Neural crest cell (in vitro differentiated cells): ENCODE measurements around the gene MXI1. TPM values are rescaled to one million over a fixed set of nuclear protein-coding genes. Genes with fewer than 3 reads are reported as not detected.

Source experiments
- DNase-seq: peaks from one replicate; pipeline ENCODE4 v3.0.0; 2021; ENCODE audit warnings: low read depth, mixed read lengths, low spot score
- H3K27ac Mint-ChIP-seq: one replicate; pipeline ENCODE4 v1.8.0; 2021; ENCODE audit warnings: mild to moderate bottlenecking, mixed read lengths; ENCODE audit not compliant: unreplicated experiment
- H3K27me3 Mint-ChIP-seq: 2 replicates; pipeline ENCODE4 v1.8.0; 2021; ENCODE audit warnings: low read depth, mild to moderate bottlenecking, mixed read lengths
- H3K36me3 Mint-ChIP-seq: 2 replicates; pipeline ENCODE4 v1.8.0; 2021; ENCODE audit warnings: low read depth, mild to moderate bottlenecking, mixed read lengths
- H3K4me1 Mint-ChIP-seq: 2 replicates; pipeline ENCODE4 v1.8.0; 2021; ENCODE audit warnings: mixed read lengths
- H3K4me3 Mint-ChIP-seq: one replicate; pipeline ENCODE4 v1.8.0; 2021; ENCODE audit warnings: mild to moderate bottlenecking, mixed read lengths
- H3K9me3 Mint-ChIP-seq: 2 replicates; pipeline ENCODE4 v1.8.0; 2021; ENCODE audit warnings: mixed read lengths
- CTCF ChIP-seq: fragments of 200-600 bp; sonication (generic); conservative IDR thresholded peaks from 2 replicates; pipeline ENCODE4 v1.5.0; 2021; ENCODE audit warnings: antibody characterized with exemption, mild to moderate bottlenecking
- total RNA-seq: library from RNA; stranded (reverse); gene quantifications from 2 replicates; pipeline ENCODE4 v1.2.1, GENCODE V29; 2021

The MXI1 gene
- total RNA-seq, 1 donor from 2014 or later: 18.6 TPM

GRCh38 chr10:110276603-110277002 is 69.2 kb downstream of the MXI1 start:
- no peaks in the 10 kb centered on the region for H3K27me3 Mint-ChIP-seq

GRCh38 chr10:110277591-110277990 is 70.2 kb downstream of the MXI1 start:
- no peak for TF ChIP-seq CTCF
- Mint-ChIP-seq H3K27me3 (no peaks in the 10 kb centered on the region), H3K4me1 (peaks cover 26% of the 10 kb centered on the region), H3K27ac (no peak overlapping the region), H3K4me3 (no peak overlapping the region), H3K9me3 (no peaks in the 10 kb centered on the region), H3K36me3 (no peaks in the 10 kb centered on the region)
- no peak for DNase-seq

More at GRCh38 chr10:110276603-110277002, 69.2 kb downstream of the MXI1 start:
- Mint-ChIP-seq H3K9me3 (no peaks in the 10 kb centered on the region), H3K4me1 (peaks cover 26% of the 10 kb centered on the region), H3K4me3 (no peak overlapping the region), H3K27ac (no peak overlapping the region), H3K36me3 (no peaks in the 10 kb centered on the region)
- no peak for TF ChIP-seq CTCF
- DNase-seq: no peak

- Mint-ChIP-seq H3K27me3 (no peaks in the 10 kb centered on the region), H3K4me3 (no peak overlapping the region), H3K4me1 (peaks cover 22% of the 10 kb centered on the region), H3K9me3 (no peaks in the 10 kb centered on the region), H3K27ac (no peak overlapping the region), H3K36me3 (no peaks in the 10 kb centered on the region)
- DNase-seq: no peak
- TF ChIP-seq CTCF: no peak
Measured at GRCh38 chr10:110278562-110279406, 71.4 kb downstream of the MXI1 start.

GRCh38 chr10:110279407-110279986 is 72.1 kb downstream of the MXI1 start:
- H3K4me1 Mint-ChIP-seq: peaks cover 15% of the 10 kb centered on the region
- peak; percentile 87 for TF ChIP-seq CTCF
- H3K36me3 Mint-ChIP-seq: peaks cover under 1% of the 10 kb centered on the region
- H3K27me3 Mint-ChIP-seq: no peaks in the 10 kb centered on the region
- no peak overlapping the region for H3K27ac Mint-ChIP-seq
- H3K4me3 Mint-ChIP-seq: no peak overlapping the region
- no peaks in the 10 kb centered on the region for H3K9me3 Mint-ChIP-seq
- DNase-seq: peak; percentile 17

GRCh38 chr10:110284262-110284661 is 76.9 kb downstream of the MXI1 start:
- DNase-seq: no peak
- no peaks in the 10 kb centered on the region for H3K9me3 Mint-ChIP-seq
- TF ChIP-seq CTCF: no peak
- peaks cover 3% of the 10 kb centered on the region for H3K4me1 Mint-ChIP-seq
- H3K27me3 Mint-ChIP-seq: no peaks in the 10 kb centered on the region
- no peak overlapping the region for H3K4me3 Mint-ChIP-seq
- no peak overlapping the region for H3K27ac Mint-ChIP-seq
- peaks cover 6% of the 10 kb centered on the region for H3K36me3 Mint-ChIP-seq
